Activated T-cell treated with anti-CD3 and anti-CD28 coated beads, Interleukin-2, amount 50 U/mL, for 24 hours (primary cell): ENCODE measurements around the gene FKBP15.
"Not testable (repeated sequence)": the region's sequence is repeated elsewhere in the genome, so short reads cannot be mapped to it uniquely, and the experiment has no call there.

ENCODE experiments used
- DNase-seq: peaks from one replicate; pipeline ENCODE4 v3.0.0-alpha.2; 2020
- H3K27ac Mint-ChIP-seq: 2 replicates; pipeline ENCODE4 v1.8.0; 2020; ENCODE audit warnings: mild to moderate bottlenecking, mixed read lengths
- H3K27me3 Mint-ChIP-seq: 2 replicates; pipeline ENCODE4 v1.8.0; 2020; ENCODE audit warnings: mixed read lengths
- H3K36me3 Mint-ChIP-seq: 2 replicates; pipeline ENCODE4 v1.8.0; 2020; ENCODE audit warnings: low read depth, mixed read lengths
- H3K4me1 Mint-ChIP-seq: 2 replicates; pipeline ENCODE4 v1.8.0; 2020; ENCODE audit warnings: low read depth, mixed read lengths
- H3K4me3 Mint-ChIP-seq: 2 replicates; pipeline ENCODE4 v1.8.0; 2020; ENCODE audit warnings: mild to moderate bottlenecking, moderate library complexity, mixed read lengths
- H3K9me3 Mint-ChIP-seq: 2 replicates; pipeline ENCODE4 v1.8.0; 2020; ENCODE audit warnings: mixed read lengths

FKBP15 gene

DNA sequence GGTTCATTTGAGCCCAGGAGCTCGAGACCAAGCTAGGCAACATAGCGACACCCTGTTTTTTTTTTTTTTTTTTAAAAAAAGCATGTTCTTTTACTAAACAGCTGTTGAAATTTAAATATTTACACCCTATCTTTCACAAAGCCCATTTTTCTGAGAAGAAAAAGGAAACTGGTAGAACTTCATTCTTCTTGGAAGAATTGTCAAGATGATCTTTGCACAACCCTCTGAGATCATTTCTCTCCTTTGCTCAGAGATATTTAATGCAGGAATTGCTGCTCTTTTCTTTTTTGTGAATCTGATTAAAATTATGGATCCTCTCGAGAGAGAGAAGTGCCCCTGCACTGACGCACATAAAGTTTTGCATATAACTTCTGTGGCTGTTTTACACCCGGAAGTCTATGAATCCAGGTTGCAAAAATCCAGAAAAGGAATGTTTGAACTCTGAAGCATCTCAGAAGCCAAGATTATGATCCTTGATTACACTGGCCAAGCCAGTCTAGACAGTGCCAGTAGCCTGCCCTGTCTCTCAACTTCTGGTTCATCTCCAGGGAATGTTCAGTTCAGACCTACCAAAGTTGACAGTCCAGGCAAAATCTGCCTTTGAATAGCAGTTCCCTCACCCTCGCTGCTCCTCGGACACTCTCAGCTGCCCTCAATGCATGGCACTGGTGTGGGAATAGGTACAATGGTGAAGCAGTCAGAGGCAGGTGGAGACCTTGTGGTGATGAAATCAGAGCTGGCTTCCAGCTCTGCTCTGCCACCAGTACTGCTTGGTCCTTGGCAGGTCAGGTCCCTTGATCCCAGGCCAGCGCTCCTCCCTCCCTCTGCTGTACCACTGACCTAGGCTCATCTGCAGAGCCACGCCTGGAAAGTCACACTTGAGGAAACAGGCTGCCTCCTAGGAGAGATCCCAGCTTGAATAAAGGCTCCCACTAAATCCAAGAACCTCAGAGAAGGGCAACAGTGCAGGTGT lies 83.6 kb downstream of the FKBP15 start:
- no peaks in the 10 kb centered on the region for H3K36me3 Mint-ChIP-seq
- H3K27me3 Mint-ChIP-seq: peaks cover 10% of the 10 kb centered on the region
- H3K27ac Mint-ChIP-seq: no peak overlapping the region
- no peaks in the 10 kb centered on the region for H3K4me1 Mint-ChIP-seq
- peaks cover 8% of the 10 kb centered on the region for H3K9me3 Mint-ChIP-seq
- no peak for DNase-seq
- no peak overlapping the region for H3K4me3 Mint-ChIP-seq

DNA sequence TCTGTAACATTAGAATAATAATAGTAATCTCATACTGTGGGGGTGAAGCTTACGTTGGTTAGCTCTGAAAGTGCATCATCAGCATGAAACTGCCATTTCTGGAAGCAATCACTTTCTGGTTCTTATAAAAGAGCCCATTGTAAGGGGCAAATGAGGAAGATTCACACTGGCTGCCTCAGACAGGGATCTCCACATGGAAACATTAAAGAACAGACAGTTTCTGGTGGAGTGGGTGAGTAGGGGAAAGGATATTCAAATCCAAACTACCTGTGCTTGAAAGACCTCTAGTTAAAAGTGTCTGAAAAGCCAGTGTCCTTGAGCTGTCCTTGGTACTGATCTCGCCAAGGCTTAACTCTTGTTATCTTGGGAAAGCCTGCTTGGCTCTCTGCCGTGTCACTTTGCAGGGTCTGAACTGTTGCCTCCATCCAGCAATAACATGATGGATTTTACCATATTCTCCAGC lies 89.4 kb downstream of the FKBP15 start:
- Mint-ChIP-seq H3K36me3 (no peaks in the 10 kb centered on the region), H3K4me3 (no peak overlapping the region), H3K27me3 (peaks cover 36% of the 10 kb centered on the region), H3K27ac (no peak overlapping the region), H3K4me1 (no peaks in the 10 kb centered on the region), H3K9me3 (no peaks in the 10 kb centered on the region)
- DNase-seq: no peak

DNA sequence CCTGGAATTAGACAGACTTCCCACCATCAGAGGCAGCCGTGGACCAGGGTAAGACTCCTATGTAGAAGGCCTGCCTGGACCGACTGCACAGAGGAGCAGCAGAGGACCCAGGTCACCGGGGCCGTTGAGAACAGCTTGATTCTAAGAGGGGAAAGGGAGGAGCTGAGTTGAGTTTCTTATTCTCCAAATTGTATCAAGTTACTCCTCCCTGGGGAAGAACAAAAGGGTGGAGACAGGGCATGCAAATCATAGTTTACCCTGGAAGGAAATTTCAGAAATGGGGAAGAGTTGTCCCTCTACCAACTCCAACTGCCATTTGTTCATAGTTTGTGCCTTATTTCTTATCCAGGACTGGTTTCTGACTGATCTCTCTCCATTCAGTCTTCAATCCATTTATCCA lies 91.2 kb downstream of the FKBP15 start:
- H3K36me3 Mint-ChIP-seq: no peaks in the 10 kb centered on the region
- H3K27me3 Mint-ChIP-seq: peaks cover 42% of the 10 kb centered on the region
- DNase-seq: no peak
- H3K4me3 Mint-ChIP-seq: no peak overlapping the region
- no peak overlapping the region for H3K27ac Mint-ChIP-seq
- H3K9me3 Mint-ChIP-seq: no peaks in the 10 kb centered on the region
- no peaks in the 10 kb centered on the region for H3K4me1 Mint-ChIP-seq

DNA sequence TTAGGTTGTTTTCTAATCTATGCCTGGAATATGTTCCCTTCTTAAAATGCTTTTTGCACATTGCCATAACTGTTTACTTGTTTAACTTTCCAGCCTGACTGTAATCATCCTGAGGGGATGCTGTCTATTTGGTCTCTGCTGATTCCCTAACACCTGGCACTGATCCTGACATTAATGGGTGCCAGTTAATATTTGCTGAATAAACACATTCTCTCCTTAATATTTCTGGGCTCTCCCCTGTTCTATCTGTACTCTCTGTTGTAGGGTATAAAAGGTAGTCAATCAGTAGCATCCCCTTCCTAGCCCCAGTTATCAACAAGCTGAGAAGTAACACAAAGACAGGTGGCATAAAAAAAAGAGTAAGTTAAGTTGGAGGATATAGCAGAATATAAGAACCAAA lies 91.6 kb downstream of the FKBP15 start:
- H3K9me3 Mint-ChIP-seq: no peaks in the 10 kb centered on the region

DNA sequence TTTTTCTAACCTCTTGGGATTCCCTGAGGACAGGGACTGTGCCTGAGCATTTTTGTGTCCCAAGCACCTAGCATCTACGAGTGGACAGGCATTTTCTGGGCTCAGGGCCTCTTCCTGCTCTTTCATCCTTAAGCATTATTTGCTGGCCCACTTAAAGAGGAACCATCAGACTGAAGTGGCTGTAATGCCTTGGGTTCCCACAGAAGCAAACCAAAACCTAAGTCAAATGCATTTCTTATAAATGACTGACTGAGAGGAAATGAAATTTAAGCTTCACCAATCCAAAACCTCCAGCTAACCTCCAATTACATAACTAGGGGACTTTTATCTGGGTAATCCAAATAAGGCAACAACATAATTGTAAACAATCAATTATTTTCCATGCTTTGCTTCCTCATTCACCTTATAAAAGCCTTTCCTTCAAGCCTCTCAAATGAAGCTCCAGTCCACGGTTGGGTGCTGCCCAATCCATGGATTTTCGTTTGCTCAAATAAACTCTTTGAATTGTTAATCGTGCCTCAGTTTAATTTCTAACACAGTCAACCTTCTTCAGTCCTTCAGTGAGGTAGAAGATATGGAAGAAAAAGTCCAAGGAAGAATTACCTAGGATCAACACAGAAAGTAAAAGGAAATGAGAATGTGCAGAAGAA lies 95.6 kb downstream of the FKBP15 start:
- no peaks in the 10 kb centered on the region for H3K4me1 Mint-ChIP-seq
- no peak overlapping the region for H3K27ac Mint-ChIP-seq
- DNase-seq: no peak
- no peaks in the 10 kb centered on the region for H3K9me3 Mint-ChIP-seq
- no peaks in the 10 kb centered on the region for H3K36me3 Mint-ChIP-seq
- peaks cover 24% of the 10 kb centered on the region for H3K27me3 Mint-ChIP-seq
- H3K4me3 Mint-ChIP-seq: no peak overlapping the region

More for the DNA sequence above, 91.6 kb downstream of the FKBP15 start:
- Mint-ChIP-seq H3K27me3 (peaks cover 42% of the 10 kb centered on the region), H3K36me3 (no peaks in the 10 kb centered on the region), H3K4me3 (no peak overlapping the region), H3K4me1 (no peaks in the 10 kb centered on the region), H3K27ac (no peak overlapping the region)
- no peak for DNase-seq

DNA sequence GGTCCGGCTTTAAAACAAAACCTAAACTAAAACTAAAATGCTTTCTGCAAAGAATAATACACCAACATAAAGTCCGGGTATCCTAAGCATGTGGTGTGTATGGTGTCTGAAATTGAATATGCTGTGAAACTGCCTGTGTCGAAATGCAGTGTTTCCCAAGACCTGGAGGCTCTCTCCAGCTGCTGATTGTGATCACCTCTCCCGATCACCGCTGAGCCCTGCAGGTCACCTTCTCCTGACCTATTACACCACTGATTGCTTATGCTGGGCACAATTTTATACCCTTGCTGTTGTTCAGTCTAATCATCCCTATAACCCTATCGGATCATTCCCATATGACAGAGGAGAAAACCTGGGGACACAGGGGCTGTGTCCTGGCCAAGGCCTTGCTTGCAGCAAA lies 102.2 kb downstream of the FKBP15 start:
- not testable (repeated sequence) for H3K4me3 Mint-ChIP-seq, H3K27me3 Mint-ChIP-seq, H3K9me3 Mint-ChIP-seq, H3K27ac Mint-ChIP-seq, DNase-seq, H3K36me3 Mint-ChIP-seq, H3K4me1 Mint-ChIP-seq
